HG03066 (cell line): ENCODE results near the gene STEAP3.
A peak's percentile ranks its signal among the peaks of the same experiment; 100 is the strongest.
"Not testable (repeated sequence)": the region's sequence is repeated elsewhere in the genome, so short reads cannot be mapped to it uniquely, and the experiment has no call there.

Experiments
- ATAC-seq: cut with Tn5 transposase; IDR thresholded peaks from one replicate; pipeline ENCODE4 v1.9.1; 2021; ENCODE audit warnings: low read depth; ENCODE audit not compliant: unreplicated experiment

The STEAP3 gene

GRCh38 chr2:119260646-119261492 is 37.2 kb downstream of the STEAP3 start:
- no peak for ATAC-seq

DNA sequence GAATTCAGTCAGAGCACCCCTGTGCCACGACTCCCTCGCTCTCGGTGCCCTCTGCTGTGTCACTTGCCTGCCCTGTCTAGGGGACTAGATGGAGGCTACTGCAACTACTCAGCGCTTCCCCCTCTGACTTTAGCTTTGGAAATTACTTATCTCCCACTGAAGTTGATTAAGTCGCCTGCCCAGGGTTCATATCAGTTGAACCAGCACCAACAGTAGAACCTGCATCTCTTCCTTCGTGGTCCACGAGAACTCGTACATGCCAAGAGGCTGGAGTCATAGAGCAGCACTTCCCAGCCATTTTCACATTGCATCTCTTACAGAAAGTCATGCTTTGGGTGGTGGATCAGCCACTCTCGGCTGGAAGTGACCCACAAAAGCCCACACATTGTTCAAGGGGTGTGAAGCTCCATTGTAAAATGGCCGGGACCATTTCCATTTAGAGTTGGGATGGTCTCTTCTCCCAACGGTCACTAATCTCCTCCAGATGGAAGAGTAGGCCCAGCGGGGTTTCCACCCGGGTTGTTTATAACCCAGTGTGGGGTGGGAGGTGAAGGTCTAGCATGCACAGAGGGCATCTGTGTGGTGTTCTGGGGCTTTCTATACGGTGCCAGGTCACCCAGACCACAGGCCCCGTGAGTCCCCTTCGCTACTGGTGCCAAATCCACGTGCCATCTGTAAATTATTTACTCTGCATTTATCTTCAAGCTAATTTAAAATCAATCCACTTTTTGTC is 38.0 kb downstream of the STEAP3 start:
- no peak for ATAC-seq

DNA sequence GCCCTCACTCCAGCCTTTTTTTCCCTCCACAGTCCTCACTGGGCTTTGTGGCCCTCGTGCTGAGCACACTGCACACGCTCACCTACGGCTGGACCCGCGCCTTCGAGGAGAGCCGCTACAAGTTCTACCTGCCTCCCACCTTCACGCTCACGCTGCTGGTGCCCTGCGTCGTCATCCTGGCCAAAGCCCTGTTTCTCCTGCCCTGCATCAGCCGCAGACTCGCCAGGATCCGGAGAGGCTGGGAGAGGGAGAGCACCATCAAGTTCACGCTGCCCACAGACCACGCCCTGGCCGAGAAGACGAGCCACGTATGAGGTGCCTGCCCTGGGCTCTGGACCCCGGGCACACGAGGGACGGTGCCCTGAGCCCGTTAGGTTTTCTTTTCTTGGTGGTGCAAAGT is 39.4 kb downstream of the STEAP3 start:
- no peak for ATAC-seq

DNA sequence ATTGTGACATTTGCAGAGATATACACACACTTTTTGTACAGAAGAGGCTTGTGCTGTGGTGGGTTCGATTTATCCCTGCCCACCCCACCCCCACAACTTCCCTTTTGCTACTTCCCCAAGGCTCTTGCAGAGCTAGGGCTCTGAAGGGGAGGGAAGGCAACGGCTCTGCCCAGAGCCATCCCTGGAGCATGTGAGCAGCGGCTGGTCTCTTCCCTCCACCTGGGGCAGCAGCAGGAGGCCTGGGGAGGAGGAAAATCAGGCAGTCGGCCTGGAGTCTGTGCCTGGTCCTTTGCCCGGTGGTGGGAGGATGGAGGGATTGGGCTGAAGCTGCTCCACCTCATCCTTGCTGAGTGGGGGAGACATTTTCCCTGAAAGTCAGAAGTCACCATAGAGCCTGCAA is 40.0 kb downstream of the STEAP3 start:
- no peak for ATAC-seq

- ATAC-seq: peak; percentile 97
Measured at GRCh38 chr2:119264781-119265692, 41.4 kb downstream of the STEAP3 start.

- ATAC-seq: peak; percentile 10
Measured at GRCh38 chr2:119265693-119266066, 42.0 kb downstream of the STEAP3 start.

GRCh38 chr2:119266091-119266589 is 42.5 kb downstream of the STEAP3 start:
- ATAC-seq: no peak

DNA sequence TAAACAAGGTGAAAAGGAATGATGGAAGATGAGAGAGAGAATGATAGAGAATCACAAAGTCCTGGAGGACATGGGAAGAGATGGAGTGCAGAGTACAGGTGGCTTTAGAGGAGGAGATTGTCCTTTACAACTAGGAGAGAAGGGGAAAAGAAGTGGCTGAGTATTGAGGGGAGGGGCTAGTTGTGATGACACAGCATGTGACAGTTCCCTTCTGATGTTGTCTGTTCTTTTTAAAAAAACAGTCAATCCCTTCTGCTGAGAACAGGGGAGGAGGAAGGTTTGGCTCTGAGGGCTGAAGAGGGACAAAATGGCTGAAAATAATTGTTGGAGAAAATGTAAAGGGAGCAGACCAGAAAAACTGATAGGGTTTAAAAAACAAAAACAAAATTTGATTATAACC is 44.0 kb downstream of the STEAP3 start:
- no peak for ATAC-seq

DNA sequence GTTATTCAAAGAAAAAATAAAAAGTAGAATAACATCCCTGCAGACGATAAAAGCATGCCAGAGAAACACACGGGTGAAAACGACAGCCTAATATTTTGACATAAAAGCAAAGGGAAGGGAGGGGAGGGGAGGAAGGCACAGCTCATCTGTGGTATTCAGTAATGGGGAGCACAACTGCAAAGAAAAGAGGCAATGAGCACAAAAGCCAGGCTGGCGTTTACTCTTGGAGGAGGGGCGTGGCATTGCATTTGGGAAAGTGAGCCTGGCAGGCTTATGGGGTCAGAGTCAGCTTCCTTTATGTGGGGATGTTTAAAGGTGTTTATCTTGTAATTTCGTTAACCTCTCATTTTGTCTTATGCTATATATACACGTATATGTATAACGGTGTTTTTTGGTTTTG is 53.2 kb downstream of the STEAP3 start:
- no peak for ATAC-seq

- ATAC-seq: not testable (repeated sequence)
Measured at GRCh38 chr2:119278385-119278784, 54.8 kb downstream of the STEAP3 start.

DNA sequence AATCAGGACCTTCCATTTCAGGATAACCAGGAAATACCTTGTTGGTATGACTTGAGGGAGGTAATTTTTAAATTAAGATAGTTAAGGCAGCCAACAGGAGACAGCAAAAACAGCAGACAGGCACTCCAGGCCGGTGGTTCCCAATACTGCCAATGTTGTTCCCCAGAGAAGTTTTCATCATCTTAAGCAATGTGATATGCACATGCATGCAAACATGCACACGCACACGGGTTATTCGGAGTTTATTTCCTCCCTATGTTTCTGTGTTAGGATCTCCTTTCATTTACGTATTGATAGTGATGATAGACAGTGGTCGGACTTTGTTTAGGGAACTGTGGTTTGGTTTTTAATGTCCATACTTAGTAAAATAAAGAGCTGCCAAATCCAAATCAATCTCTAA is 55.3 kb downstream of the STEAP3 start:
- ATAC-seq: no peak

DNA sequence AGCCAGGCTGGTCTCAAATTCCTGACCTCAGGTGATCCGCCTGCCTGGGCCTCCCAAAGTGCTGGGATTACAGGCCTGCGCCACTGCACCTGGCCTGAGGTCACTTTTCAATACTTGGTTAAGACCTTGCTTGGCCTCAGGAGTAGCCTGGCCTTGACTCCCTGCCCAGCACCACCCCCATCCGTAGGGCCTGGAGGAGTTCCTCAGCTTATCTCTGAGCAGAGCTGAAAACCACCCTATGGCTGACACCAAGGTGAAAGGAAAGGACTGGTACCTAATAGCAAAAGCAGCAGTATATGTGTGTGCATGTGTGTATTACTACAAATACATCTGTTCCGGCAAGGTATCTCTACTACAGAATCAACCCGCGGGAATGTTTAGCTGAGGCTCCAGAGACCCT is 56.0 kb downstream of the STEAP3 start:
- no peak for ATAC-seq

GRCh38 chr2:119280680-119281079 is 57.0 kb downstream of the STEAP3 start:
- no peak for ATAC-seq

GRCh38 chr2:119282146-119282995 is 58.7 kb downstream of the STEAP3 start:
- ATAC-seq: no peak

- no peak for ATAC-seq
Measured at GRCh38 chr2:119282996-119283511, 59.4 kb downstream of the STEAP3 start.

DNA sequence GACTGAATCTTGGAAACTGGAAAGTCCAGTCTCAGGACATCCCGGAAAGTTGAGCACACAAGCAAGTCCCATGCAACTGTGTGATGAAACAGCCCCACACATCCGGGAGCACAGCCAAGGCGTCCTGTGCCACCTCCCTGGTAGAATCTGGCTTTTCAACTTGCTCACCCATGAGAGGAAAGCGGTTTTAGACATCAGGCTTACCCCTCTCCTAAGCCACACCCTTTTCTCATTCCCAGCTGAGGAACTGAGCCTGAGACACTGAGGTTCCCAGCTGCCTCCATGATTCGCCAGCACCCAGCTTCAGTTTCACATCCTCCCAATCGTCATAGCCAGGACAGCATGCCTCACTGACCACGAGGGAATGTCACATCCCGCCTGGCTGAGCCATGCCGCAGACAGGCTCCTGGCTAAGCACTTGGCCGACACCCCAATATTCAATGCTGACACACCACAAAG is 60.3 kb downstream of the STEAP3 start:
- ATAC-seq: no peak

DNA sequence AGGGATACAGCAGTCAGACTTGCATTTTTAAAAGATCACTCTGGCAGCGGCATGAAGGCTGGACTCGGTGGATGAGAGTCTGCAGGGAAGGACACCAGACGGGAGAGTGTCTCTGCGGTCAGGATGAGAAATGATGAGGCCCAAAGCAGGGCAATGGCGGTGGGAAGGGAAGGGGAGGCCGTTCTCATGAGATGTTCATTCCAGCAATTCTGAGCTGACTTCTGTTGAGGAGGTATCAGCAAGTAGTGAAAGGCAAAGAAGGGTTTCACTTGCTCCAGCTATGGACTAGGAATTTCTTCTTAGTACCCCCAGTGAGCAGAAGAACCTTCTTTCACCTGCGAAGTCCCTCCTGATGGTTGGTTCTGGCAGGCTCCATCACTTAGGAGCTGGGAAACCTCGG is 63.0 kb downstream of the STEAP3 start:
- ATAC-seq: no peak

- no peak for ATAC-seq
Measured at GRCh38 chr2:119288576-119288975, 64.9 kb downstream of the STEAP3 start.

- no peak for ATAC-seq
Measured at GRCh38 chr2:119289093-119289492, 65.5 kb downstream of the STEAP3 start.

DNA sequence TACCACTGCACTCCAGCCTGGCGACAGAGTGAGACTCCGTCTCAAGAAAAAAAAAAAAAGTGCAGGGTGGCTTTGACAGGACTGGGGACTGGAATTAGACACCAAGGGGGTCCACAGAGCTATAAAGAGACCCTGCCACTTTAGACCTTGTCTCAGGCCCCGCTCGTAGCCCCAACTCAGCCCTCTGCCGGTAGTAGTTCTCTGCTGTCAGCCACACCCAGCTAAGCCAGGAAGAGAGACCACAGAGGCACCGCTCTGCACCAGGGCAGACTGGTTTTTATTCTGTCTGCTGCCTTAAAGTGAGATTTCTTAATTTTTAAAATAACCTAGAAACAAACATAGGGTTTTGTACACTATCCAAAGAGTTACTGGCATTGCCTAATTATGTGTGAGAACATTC is 66.0 kb downstream of the STEAP3 start:
- ATAC-seq: no peak
